Brain microvascular endothelial cell (primary cell): ENCODE measurements around the gene LHFPL5.

Experiments
- DNase-seq: peaks from one replicate; pipeline ENCODE4 v3.0.0-alpha.2; 2020
- H3K27ac ChIP-seq: fragments of 250-450 bp; sonication (Bioruptor Pico); 2 replicates; pipeline ENCODE4 v1.5.1; 2020; ENCODE audit warnings: mild to moderate bottlenecking, moderate library complexity
- H3K27me3 ChIP-seq: fragments of 250-450 bp; sonication (Bioruptor Pico); replicated peaks from 2 replicates; pipeline ENCODE4 v1.5.1; 2020; ENCODE audit warnings: mild to moderate bottlenecking
- H3K36me3 ChIP-seq: fragments of 250-450 bp; sonication (Bioruptor Pico); replicated peaks from 2 replicates; pipeline ENCODE4 v1.5.1; 2020; ENCODE audit warnings: mild to moderate bottlenecking
- H3K4me3 ChIP-seq: 2 replicates; pipeline ENCODE4 v1.5.1; 2011; ENCODE audit warnings: low read depth, mild to moderate bottlenecking, control low read depth, low read length, moderate library complexity
- in situ Hi-C: cut with HindIII; loops from 2 replicates; pipeline ENCODE4 v1.10.0; 2017; ENCODE audit warnings: low sequenced_read_pairs, low pct_ligation_motif_present
- TF ChIP-seq, protein P1 (sequence below): IDR thresholded peaks from 2 replicates; pipeline ENCODE4 v1.5.1; 2011; ENCODE audit warnings: low read depth, mild to moderate bottlenecking, moderate library complexity, low read length, control low read depth, inconsistent platforms; ENCODE audit errors: missing control alignments

Gene LHFPL5

DNA sequence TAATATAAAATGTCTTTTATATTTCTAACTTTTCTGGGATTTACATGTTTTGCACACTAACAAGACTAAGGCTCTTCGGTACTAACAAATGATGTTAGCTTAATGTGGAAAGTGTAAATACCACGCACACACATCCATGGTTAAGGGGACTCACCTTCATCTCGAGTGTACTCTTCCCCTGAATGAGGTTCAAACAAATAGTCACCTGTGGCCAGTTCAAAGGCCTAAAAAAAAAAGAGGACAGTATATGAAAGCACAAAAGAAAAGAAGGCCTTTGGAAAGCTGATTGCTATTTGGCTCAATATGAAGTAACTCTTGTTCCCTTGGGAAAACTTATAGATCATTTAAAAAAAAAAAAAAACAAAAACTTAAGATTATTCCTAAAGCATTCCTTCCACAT lies 37.2 kb downstream of the LHFPL5 start:
- Histone ChIP-seq H3K27me3 (no peaks in the 10 kb centered on the region), H3K36me3 (peaks cover 28% of the 10 kb centered on the region), H3K4me3 (no peak overlapping the region), H3K27ac (no peak overlapping the region)
- TF ChIP-seq, protein P1, sequence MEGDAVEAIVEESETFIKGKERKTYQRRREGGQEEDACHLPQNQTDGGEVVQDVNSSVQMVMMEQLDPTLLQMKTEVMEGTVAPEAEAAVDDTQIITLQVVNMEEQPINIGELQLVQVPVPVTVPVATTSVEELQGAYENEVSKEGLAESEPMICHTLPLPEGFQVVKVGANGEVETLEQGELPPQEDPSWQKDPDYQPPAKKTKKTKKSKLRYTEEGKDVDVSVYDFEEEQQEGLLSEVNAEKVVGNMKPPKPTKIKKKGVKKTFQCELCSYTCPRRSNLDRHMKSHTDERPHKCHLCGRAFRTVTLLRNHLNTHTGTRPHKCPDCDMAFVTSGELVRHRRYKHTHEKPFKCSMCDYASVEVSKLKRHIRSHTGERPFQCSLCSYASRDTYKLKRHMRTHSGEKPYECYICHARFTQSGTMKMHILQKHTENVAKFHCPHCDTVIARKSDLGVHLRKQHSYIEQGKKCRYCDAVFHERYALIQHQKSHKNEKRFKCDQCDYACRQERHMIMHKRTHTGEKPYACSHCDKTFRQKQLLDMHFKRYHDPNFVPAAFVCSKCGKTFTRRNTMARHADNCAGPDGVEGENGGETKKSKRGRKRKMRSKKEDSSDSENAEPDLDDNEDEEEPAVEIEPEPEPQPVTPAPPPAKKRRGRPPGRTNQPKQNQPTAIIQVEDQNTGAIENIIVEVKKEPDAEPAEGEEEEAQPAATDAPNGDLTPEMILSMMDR = no peak
- DNase-seq = no peak
- in situ Hi-C loops = no loop called here

DNA sequence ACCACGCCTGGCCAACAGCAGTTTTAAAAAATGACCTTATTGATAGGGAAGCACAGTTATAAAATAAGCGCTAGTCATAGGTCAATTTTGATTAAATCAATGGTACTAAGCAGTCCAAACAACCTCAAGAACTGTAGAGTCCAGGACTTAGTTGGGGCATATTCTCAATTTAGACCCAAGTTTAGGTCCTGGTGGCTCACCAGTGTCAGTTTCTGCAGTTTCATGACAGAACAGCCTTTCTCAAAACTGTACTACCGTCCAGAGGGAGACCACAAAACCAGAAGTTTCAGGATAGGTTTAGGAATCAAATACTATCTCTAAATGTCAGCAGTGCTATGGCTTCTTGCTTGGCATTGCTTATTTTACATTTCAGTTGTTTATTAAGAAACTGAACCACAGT lies 39.1 kb downstream of the LHFPL5 start:
- peaks cover 21% of the 10 kb centered on the region for H3K36me3 ChIP-seq
- TF ChIP-seq, protein P1 = no peak
- no peak overlapping the region for H3K4me3 ChIP-seq
- in situ Hi-C loops = no loop called here
- DNase-seq = no peak
- H3K27ac ChIP-seq = no peak overlapping the region
- H3K27me3 ChIP-seq = no peaks in the 10 kb centered on the region

DNA sequence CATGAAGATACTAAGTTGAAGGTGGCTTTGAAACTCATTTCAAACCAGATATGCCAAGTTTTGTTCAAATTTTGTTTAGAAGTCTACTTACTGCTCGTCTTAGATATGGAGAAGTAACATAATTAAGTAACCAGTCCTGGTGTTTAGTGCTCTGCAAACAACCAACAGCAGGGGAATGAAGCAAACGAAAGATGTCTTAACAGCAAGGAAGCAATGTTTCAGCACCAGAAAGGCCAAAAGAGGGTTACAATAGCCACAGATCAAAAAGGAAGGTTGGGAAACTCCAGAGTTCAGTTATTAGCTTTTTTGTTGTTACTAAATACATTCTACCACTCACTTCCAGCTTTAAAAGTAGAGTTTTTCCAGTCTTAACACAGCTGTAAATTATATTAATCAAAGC lies 45.1 kb downstream of the LHFPL5 start:
- TF ChIP-seq, protein P1 = no peak
- Histone ChIP-seq H3K27me3 (no peaks in the 10 kb centered on the region), H3K36me3 (peaks cover 40% of the 10 kb centered on the region), H3K4me3 (no peak overlapping the region), H3K27ac (no peak overlapping the region)
- in situ Hi-C loops = no loop called here
- no peak for DNase-seq

DNA sequence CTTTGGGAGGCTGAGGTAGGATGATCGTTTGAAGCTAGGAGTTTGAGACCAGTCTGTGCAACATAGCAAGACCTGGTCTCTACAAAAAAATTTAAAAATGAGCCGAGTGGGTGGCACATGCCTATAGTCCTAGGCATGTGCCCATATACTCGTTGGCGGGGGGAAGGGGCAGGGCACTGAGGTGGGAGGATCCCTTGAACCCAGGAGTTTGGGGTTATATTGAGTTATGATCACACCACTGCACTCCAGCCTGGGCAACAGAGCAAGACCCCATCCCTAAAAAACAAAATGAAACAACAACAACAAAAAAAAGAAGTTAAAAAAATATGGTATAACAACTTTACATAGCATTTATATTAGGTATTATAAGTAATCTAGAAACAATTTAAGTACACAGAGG lies 47.8 kb downstream of the LHFPL5 start:
- no peak overlapping the region for H3K4me3 ChIP-seq
- H3K27ac ChIP-seq = no peak overlapping the region
- TF ChIP-seq, protein P1 = no peak
- DNase-seq = no peak
- no peaks in the 10 kb centered on the region for H3K27me3 ChIP-seq
- H3K36me3 ChIP-seq = peaks cover 47% of the 10 kb centered on the region
- in situ Hi-C loops = no loop called here

DNA sequence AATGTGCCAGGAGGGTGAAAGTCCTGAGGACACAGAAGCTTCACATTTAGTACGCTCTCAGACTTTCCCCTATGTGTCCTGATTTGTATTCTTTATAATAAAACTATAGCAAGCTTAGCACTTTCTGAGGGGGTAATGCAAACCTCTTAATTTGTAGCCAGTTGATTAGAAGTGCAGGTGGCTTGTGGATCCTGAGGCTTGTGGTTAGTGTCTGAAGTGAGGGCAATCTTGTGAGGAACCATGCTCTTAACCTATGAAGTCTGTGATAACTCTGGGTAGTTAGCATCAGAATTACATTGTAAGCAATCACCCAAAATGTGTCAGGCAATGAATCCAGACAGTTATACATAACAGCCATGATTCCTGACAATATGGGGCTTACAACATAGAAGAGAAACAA lies 51.1 kb downstream of the LHFPL5 start:
- Histone ChIP-seq H3K27ac (no peak overlapping the region), H3K36me3 (peaks cover 45% of the 10 kb centered on the region), H3K27me3 (no peaks in the 10 kb centered on the region), H3K4me3 (no peak overlapping the region)
- DNase-seq = no peak
- TF ChIP-seq, protein P1 = no peak
- in situ Hi-C loops = no loop called here

DNA sequence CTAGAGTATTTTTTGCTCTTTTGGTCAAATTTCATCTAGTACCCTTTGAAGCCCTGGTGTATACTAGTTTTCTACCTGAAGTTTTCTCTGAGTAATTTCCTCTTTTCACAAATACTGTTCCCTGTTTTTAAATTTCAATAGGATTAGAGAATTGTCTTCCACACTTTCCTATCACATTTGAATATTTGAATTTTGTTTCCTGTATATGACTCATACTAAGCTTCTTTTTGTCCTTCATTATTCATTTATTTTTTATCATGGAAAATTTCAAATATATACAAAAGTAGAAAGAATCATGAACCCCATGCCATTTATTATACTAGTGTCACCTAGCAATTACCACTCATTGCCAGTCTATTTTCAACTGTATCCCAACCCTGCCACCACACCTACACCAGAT lies 52.7 kb downstream of the LHFPL5 start:
- Histone ChIP-seq H3K27me3 (no peaks in the 10 kb centered on the region), H3K27ac (no peak overlapping the region), H3K36me3 (peaks cover 39% of the 10 kb centered on the region), H3K4me3 (no peak overlapping the region)
- TF ChIP-seq, protein P1 = no peak
- no peak for DNase-seq
- in situ Hi-C loops = no loop called here
